Right ventricle myocardium superior (tissue), 1 donor: ENCODE data around the gene ZC3H6. TPM values are rescaled to one million over a fixed set of nuclear protein-coding genes. Genes with fewer than 3 reads are reported as not detected.

Experiments
- ATAC-seq: fragments of 200-7000 bp; cut with Tn5 transposase; one replicate; pipeline ENCODE4 v1.9.1; 2020; ENCODE audit warnings: mild to moderate bottlenecking; ENCODE audit not compliant: poor library complexity
- DNase-seq: peaks from one replicate; pipeline ENCODE4 v3.0.0-alpha.2; 2020
- intact Hi-C: fragments of 100-400 bp; cut with DNase I; formaldehyde crosslinking; loops from one replicate; pipeline ENCODE4 v1.11.2; 2022
- long read RNA-seq: library from polyadenylated mRNA; unstranded; transcript quantifications from one replicate; pipeline ENCODE4 v2.0.0, GENCODE V29; 2021
- total RNA-seq: library from RNA; stranded (reverse); fragmentation: NEBNext Ultra II Directional; extraction: Animal tissue kit (Norgen Biotek cat#: 25700); gene quantifications from one replicate; pipeline ENCODE4 v1.2.1, GENCODE V29; 2021
- donor health status: DM: no; HTN: yes; CAD: no; lungs with severe emphysema.

Gene ZC3H6
- total RNA-seq, result 18.7 TPM
- long read RNA-seq, full-length matches to known transcripts, result 4 of 9 reads
- long read RNA-seq, partial matches to known transcripts, result 1 of 9 reads
- long read RNA-seq, other reads (novel, unspliced or antisense), result 4 of 9 reads

GRCh38 chr2:112275311-112275886, at the start of gene ZC3H6:
Gene ZC3H6, plus strand, starts transcription at chr2:112275597. Its CDS starts 398 bp downstream, at chr2:112275995.
- intact Hi-C loops, result no loop called here
- ATAC-seq, result peak; percentile 98

GRCh38 chr2:112229348-112229747, 46.0 kb upstream of the ZC3H6 start:
- DNase-seq, result no peak
- no peak for ATAC-seq
- intact Hi-C loops, result no loop called here

More at GRCh38 chr2:112275311-112275886, at the start of gene ZC3H6:
- peak; percentile 99 for DNase-seq

- intact Hi-C loops, result no loop called here
- no peak for ATAC-seq
- DNase-seq, result no peak
Observed at GRCh38 chr2:112230371-112230770, 45.0 kb upstream of the ZC3H6 start.

GRCh38 chr2:112239862-112240261, 35.5 kb upstream of the ZC3H6 start:
- ATAC-seq (no peak), DNase-seq (no peak)
- intact Hi-C loops, result no loop called here

GRCh38 chr2:112242384-112242783, 33.0 kb upstream of the ZC3H6 start:
- intact Hi-C loops, result no loop called here
- ATAC-seq, result no peak
- no peak for DNase-seq

GRCh38 chr2:112243233-112243632, 32.2 kb upstream of the ZC3H6 start:
- ATAC-seq, result no peak
- DNase-seq, result no peak
- intact Hi-C loops, result no loop called here

GRCh38 chr2:112244854-112245253, 30.5 kb upstream of the ZC3H6 start:
- DNase-seq (no peak), ATAC-seq (no peak)
- intact Hi-C loops, result no loop called here

GRCh38 chr2:112251271-112251670, 24.1 kb upstream of the ZC3H6 start:
- ATAC-seq, result no peak
- intact Hi-C loops, result no loop called here

GRCh38 chr2:112253261-112253815, 22.1 kb upstream of the ZC3H6 start:
- no peak for ATAC-seq
- no peak for DNase-seq
- intact Hi-C loops, result no loop called here

More at GRCh38 chr2:112251271-112251670, 24.1 kb upstream of the ZC3H6 start:
- no peak for DNase-seq

- ATAC-seq (peak; percentile 99), DNase-seq (peak; percentile 97)
- intact Hi-C loops, result no loop called here
Observed at GRCh38 chr2:112254466-112255240, 20.7 kb upstream of the ZC3H6 start, which contains the start of gene ZC3H8. Gene ZC3H8, minus strand, starts transcription at chr2:112255042. Its CDS starts 61 bp downstream, at chr2:112254981.

- ATAC-seq, result no peak
- intact Hi-C loops, result no loop called here
- no peak for DNase-seq
Observed at GRCh38 chr2:112255875-112256274, 19.5 kb upstream of the ZC3H6 start.

GRCh38 chr2:112256654-112257053, 18.7 kb upstream of the ZC3H6 start:
- intact Hi-C loops, result no loop called here
- DNase-seq (no peak), ATAC-seq (no peak)

GRCh38 chr2:112257575-112257974, 17.8 kb upstream of the ZC3H6 start:
- intact Hi-C loops, result no loop called here
- DNase-seq (no peak), ATAC-seq (no peak)

GRCh38 chr2:112259509-112260294, 15.7 kb upstream of the ZC3H6 start:
- ATAC-seq (peak; percentile 78), DNase-seq (peak; percentile 88)
- intact Hi-C loops, result no loop called here

GRCh38 chr2:112260295-112260625, 15.1 kb upstream of the ZC3H6 start:
- DNase-seq (no peak), ATAC-seq (no peak)
- intact Hi-C loops, result no loop called here

- ATAC-seq (no peak), DNase-seq (no peak)
- intact Hi-C loops, result no loop called here
Observed at GRCh38 chr2:112262876-112263275, 12.5 kb upstream of the ZC3H6 start.

- ATAC-seq (no peak), DNase-seq (no peak)
- intact Hi-C loops, result no loop called here
Observed at GRCh38 chr2:112268547-112268946, 6.8 kb upstream of the ZC3H6 start.

GRCh38 chr2:112272669-112273068, 2.7 kb upstream of the ZC3H6 start:
- intact Hi-C loops, result no loop called here
- ATAC-seq, result no peak
- DNase-seq, result no peak

GRCh38 chr2:112273349-112273748, 2.0 kb upstream of the ZC3H6 start:
- intact Hi-C loops, result no loop called here
- ATAC-seq (no peak), DNase-seq (no peak)
